Measurements from ENCODE around the gene ZNF385C. TPM values are rescaled to one million over a fixed set of nuclear protein-coding genes. Genes with fewer than 3 reads are reported as not detected.
A peak's percentile ranks its signal among the peaks of the same experiment; 100 is the strongest.

ZNF385C gene
- total RNA-seq, 1 donor from 2014 or later, result not detected

- H3K4me3 ChIP-seq (ENCODE audit: low read depth, low read length), result no peak overlapping the region
- no peak for DNase-seq (ENCODE audit: low read depth)
- TF ChIP-seq CTCF (conservative IDR thresholded peaks at IDR 0.05; ENCODE audit: low read depth, low read length), result peak; percentile 43
Observed at GRCh38 chr17:42009170-42009569, 89.1 kb downstream of the ZNF385C start.

DNA sequence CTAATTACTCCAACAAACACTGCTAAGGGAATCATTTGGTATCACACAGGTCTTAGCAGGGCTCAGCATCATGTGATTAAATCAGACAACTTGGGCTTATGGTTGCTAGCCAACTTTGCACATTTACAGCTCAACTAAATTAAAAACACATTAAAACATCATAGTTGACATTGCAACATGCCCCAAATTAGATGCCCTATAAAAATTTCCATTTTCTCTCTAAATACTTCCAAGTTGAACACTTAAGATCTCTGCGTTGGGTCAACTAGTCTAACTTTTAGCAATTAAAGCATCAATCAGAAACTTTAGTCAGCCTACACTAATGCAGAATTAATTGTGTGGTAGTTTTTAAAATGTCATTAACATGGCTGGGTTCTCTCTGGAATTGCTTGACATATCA, 93.1 kb downstream of the ZNF385C start:
- DNase-seq (ENCODE audit: low read depth), result no peak
- H3K4me3 ChIP-seq (ENCODE audit: low read depth, low read length), result no peak overlapping the region
- TF ChIP-seq CTCF (conservative IDR thresholded peaks at IDR 0.05; ENCODE audit: low read depth, low read length), result no peak

GRCh38 chr17:42002792-42003301, 95.4 kb downstream of the ZNF385C start:
- no peak for DNase-seq (ENCODE audit: low read depth)
- peak overlapping the region; percentile 1 for H3K4me3 ChIP-seq (ENCODE audit: low read depth, low read length)
- TF ChIP-seq CTCF (conservative IDR thresholded peaks at IDR 0.05; ENCODE audit: low read depth, low read length), result no peak

GRCh38 chr17:42002175-42002791, 96.0 kb downstream of the ZNF385C start:
- no peak for TF ChIP-seq CTCF (conservative IDR thresholded peaks at IDR 0.05; ENCODE audit: low read depth, low read length)
- H3K4me3 ChIP-seq (ENCODE audit: low read depth, low read length), result no peak overlapping the region
- no peak for DNase-seq (ENCODE audit: low read depth)

DNA sequence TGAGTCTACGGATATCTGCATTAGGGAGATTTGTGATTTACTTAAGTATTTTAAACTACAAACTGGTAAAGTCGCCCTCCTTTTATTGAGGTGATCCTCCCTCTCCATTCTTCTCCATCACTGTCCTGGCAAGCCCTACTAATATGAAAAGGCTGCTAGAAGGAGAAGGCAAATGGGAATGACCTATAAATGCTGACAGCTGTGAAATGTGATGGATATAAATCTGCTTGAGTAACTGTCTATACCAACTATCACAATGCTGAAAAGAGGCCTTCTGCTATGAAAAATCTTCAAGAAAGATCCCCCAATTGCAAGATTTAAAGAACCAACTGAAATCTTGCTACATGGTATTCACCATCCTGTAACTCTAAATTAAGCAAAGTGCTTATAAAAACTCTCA, 96.5 kb downstream of the ZNF385C start:
- no peak for DNase-seq (ENCODE audit: low read depth)
- no peak for TF ChIP-seq CTCF (conservative IDR thresholded peaks at IDR 0.05; ENCODE audit: low read depth, low read length)
- H3K4me3 ChIP-seq (ENCODE audit: low read depth, low read length), result no peak overlapping the region

- no peak overlapping the region for H3K4me3 ChIP-seq (ENCODE audit: low read depth, low read length)
- no peak for TF ChIP-seq CTCF (conservative IDR thresholded peaks at IDR 0.05; ENCODE audit: low read depth, low read length)
- no peak for DNase-seq (ENCODE audit: low read depth)
Observed at GRCh38 chr17:42000413-42001133, 97.7 kb downstream of the ZNF385C start.

Data from epithelial cell of proximal tubule (primary cell).